Dendritic cell treated with granulocyte-macrophage colony-stimulating factor and Interleukin-4, amounts not matched to agents 40 ng/mL and 50 ng/mL, for 4 days (primary cell): Measurements from ENCODE around the gene STAT1.
A peak's percentile ranks its signal among the peaks of the same experiment; 100 is the strongest.

Experiments
- H3K27ac Mint-ChIP-seq: one replicate; pipeline ENCODE4 v1.8.0; 2022; ENCODE audit warnings: mild to moderate bottlenecking, mixed read lengths
- H3K27me3 Mint-ChIP-seq: one replicate; pipeline ENCODE4 v1.8.0; 2022; ENCODE audit warnings: mild to moderate bottlenecking, mixed read lengths
- H3K36me3 Mint-ChIP-seq: one replicate; pipeline ENCODE4 v1.8.0; 2022; ENCODE audit warnings: low read depth, mixed read lengths
- H3K4me1 Mint-ChIP-seq: one replicate; pipeline ENCODE4 v1.8.0; 2022; ENCODE audit warnings: low read depth, mixed read lengths
- H3K4me3 Mint-ChIP-seq: one replicate; pipeline ENCODE4 v1.8.0; 2022; ENCODE audit warnings: mild to moderate bottlenecking, moderate library complexity, mixed read lengths
- H3K9me3 Mint-ChIP-seq: one replicate; pipeline ENCODE4 v1.8.0; 2022; ENCODE audit warnings: mixed read lengths
- intact Hi-C: fragments of 100-400 bp; cut with micrococcal nuclease; formaldehyde crosslinking; loops from one replicate; pipeline ENCODE4 v1.15.0; 2022

Gene STAT1

GRCh38 chr2:191020742-191021381 is 6.9 kb upstream of the STAT1 start:
- Mint-ChIP-seq H3K4me3 (no peak overlapping the region), H3K9me3 (no peaks in the 10 kb centered on the region), H3K36me3 (no peaks in the 10 kb centered on the region), H3K27ac (no peak overlapping the region), H3K4me1 (peaks cover 13% of the 10 kb centered on the region), H3K27me3 (no peaks in the 10 kb centered on the region)
- intact Hi-C loops = loop anchor here (1.0 to 10.0 kb wide), 2 partner anchors 8 to 654 kb away; partner anchors contain the start of gene NABP1

- intact Hi-C loops = loop anchor here (10.0 kb wide), 1 partner anchor 655 kb away; the partner anchor contains the start of gene NABP1
- Mint-ChIP-seq H3K36me3 (no peaks in the 10 kb centered on the region), H3K4me1 (peaks cover 7% of the 10 kb centered on the region), H3K4me3 (no peak overlapping the region), H3K27ac (no peak overlapping the region), H3K27me3 (no peaks in the 10 kb centered on the region), H3K9me3 (no peaks in the 10 kb centered on the region)
Measured at GRCh38 chr2:191020221-191020741, 6.3 kb upstream of the STAT1 start.

- Mint-ChIP-seq H3K4me3 (no peak overlapping the region), H3K36me3 (no peaks in the 10 kb centered on the region), H3K9me3 (no peaks in the 10 kb centered on the region), H3K4me1 (no peaks in the 10 kb centered on the region), H3K27me3 (no peaks in the 10 kb centered on the region), H3K27ac (no peak overlapping the region)
- intact Hi-C loops = loop anchor here (10.0 kb wide), 1 partner anchor 365 kb away; no protein-coding TSS in a partner anchor
Measured at GRCh38 chr2:191019376-191019775, 5.4 kb upstream of the STAT1 start.

- H3K4me1 Mint-ChIP-seq = no peaks in the 10 kb centered on the region
- H3K27ac Mint-ChIP-seq = no peak overlapping the region
- intact Hi-C loops = loop anchor here (10.0 kb wide), 1 partner anchor 364 kb away; no protein-coding TSS in a partner anchor
- H3K36me3 Mint-ChIP-seq = no peaks in the 10 kb centered on the region
- no peaks in the 10 kb centered on the region for H3K27me3 Mint-ChIP-seq
- H3K4me3 Mint-ChIP-seq = no peak overlapping the region
- no peaks in the 10 kb centered on the region for H3K9me3 Mint-ChIP-seq
Measured at GRCh38 chr2:191018643-191019119, 4.7 kb upstream of the STAT1 start.

GRCh38 chr2:191018048-191018447 is 4.1 kb upstream of the STAT1 start:
- H3K27ac Mint-ChIP-seq = peak overlapping the region; percentile 13
- no peaks in the 10 kb centered on the region for H3K36me3 Mint-ChIP-seq
- H3K9me3 Mint-ChIP-seq = no peaks in the 10 kb centered on the region
- intact Hi-C loops = loop anchor here (10.0 kb wide), 1 partner anchor 363 kb away; no protein-coding TSS in a partner anchor
- no peaks in the 10 kb centered on the region for H3K27me3 Mint-ChIP-seq
- no peak overlapping the region for H3K4me3 Mint-ChIP-seq
- no peaks in the 10 kb centered on the region for H3K4me1 Mint-ChIP-seq

GRCh38 chr2:191015831-191016230 is 1.9 kb upstream of the STAT1 start:
- Mint-ChIP-seq H3K9me3 (no peaks in the 10 kb centered on the region), H3K36me3 (no peaks in the 10 kb centered on the region), H3K4me1 (peaks cover 11% of the 10 kb centered on the region), H3K4me3 (no peak overlapping the region), H3K27ac (no peak overlapping the region), H3K27me3 (no peaks in the 10 kb centered on the region)
- intact Hi-C loops = loop anchor here (10.0 kb wide), 1 partner anchor 361 kb away; no protein-coding TSS in a partner anchor

GRCh38 chr2:191015239-191015638 is 1.3 kb upstream of the STAT1 start:
- Mint-ChIP-seq H3K36me3 (peaks cover 3% of the 10 kb centered on the region), H3K27me3 (no peaks in the 10 kb centered on the region), H3K9me3 (no peaks in the 10 kb centered on the region), H3K4me3 (no peak overlapping the region), H3K4me1 (peaks cover 14% of the 10 kb centered on the region), H3K27ac (no peak overlapping the region)
- intact Hi-C loops = loop anchor here (10.0 kb wide), 1 partner anchor 360 kb away; no protein-coding TSS in a partner anchor

GRCh38 chr2:191014653-191015020 is 666 bp upstream of the STAT1 start:
- no peak overlapping the region for H3K27ac Mint-ChIP-seq
- intact Hi-C loops = loop anchor here (10.0 kb wide), 1 partner anchor 360 kb away; no protein-coding TSS in a partner anchor
- no peaks in the 10 kb centered on the region for H3K27me3 Mint-ChIP-seq
- no peak overlapping the region for H3K4me3 Mint-ChIP-seq
- H3K9me3 Mint-ChIP-seq = no peaks in the 10 kb centered on the region
- H3K36me3 Mint-ChIP-seq = peaks cover 9% of the 10 kb centered on the region
- peaks cover 18% of the 10 kb centered on the region for H3K4me1 Mint-ChIP-seq

- Mint-ChIP-seq H3K36me3 (peaks cover 18% of the 10 kb centered on the region), H3K4me1 (peaks cover 18% of the 10 kb centered on the region), H3K4me3 (no peak overlapping the region), H3K27me3 (no peaks in the 10 kb centered on the region), H3K27ac (no peak overlapping the region), H3K9me3 (no peaks in the 10 kb centered on the region)
- intact Hi-C loops = loop anchor here (1.0 to 10.0 kb wide), 2 partner anchors 8 to 359 kb away; no protein-coding TSS in a partner anchor
Measured at GRCh38 chr2:191013682-191013931, 364 bp downstream of the STAT1 start.

GRCh38 chr2:191012845-191013681 is 908 bp downstream of the STAT1 start:
- H3K4me1 Mint-ChIP-seq = peaks cover 18% of the 10 kb centered on the region
- no peak overlapping the region for H3K4me3 Mint-ChIP-seq
- H3K9me3 Mint-ChIP-seq = no peaks in the 10 kb centered on the region
- peaks cover 23% of the 10 kb centered on the region for H3K36me3 Mint-ChIP-seq
- H3K27ac Mint-ChIP-seq = no peak overlapping the region
- no peaks in the 10 kb centered on the region for H3K27me3 Mint-ChIP-seq
- intact Hi-C loops = loop anchor here (1.0 to 10.0 kb wide), 2 partner anchors 8 to 358 kb away; no protein-coding TSS in a partner anchor

- Mint-ChIP-seq H3K36me3 (peaks cover 31% of the 10 kb centered on the region), H3K9me3 (no peaks in the 10 kb centered on the region), H3K4me1 (peaks cover 18% of the 10 kb centered on the region), H3K27ac (no peak overlapping the region), H3K4me3 (no peak overlapping the region), H3K27me3 (no peaks in the 10 kb centered on the region)
- intact Hi-C loops = loop anchor here (10.0 kb wide), 1 partner anchor 358 kb away; no protein-coding TSS in a partner anchor
Measured at GRCh38 chr2:191012346-191012745, 1.6 kb downstream of the STAT1 start.

- no peaks in the 10 kb centered on the region for H3K9me3 Mint-ChIP-seq
- intact Hi-C loops = loop anchor here (10.0 kb wide), 1 partner anchor 356 kb away; no protein-coding TSS in a partner anchor
- peaks cover 42% of the 10 kb centered on the region for H3K36me3 Mint-ChIP-seq
- H3K27me3 Mint-ChIP-seq = no peaks in the 10 kb centered on the region
- no peak overlapping the region for H3K27ac Mint-ChIP-seq
- no peak overlapping the region for H3K4me3 Mint-ChIP-seq
- peaks cover 18% of the 10 kb centered on the region for H3K4me1 Mint-ChIP-seq
Measured at GRCh38 chr2:191010887-191011885, 2.8 kb downstream of the STAT1 start.
